HCT116 (cell line): ENCODE data around the gene FBXO8. TPM values are rescaled to one million over a fixed set of nuclear protein-coding genes. Genes with fewer than 3 reads are reported as not detected.

Experiments
- ATAC-seq: fragments of 200-7000 bp; cut with Tn5 transposase; 2 replicates; pipeline ENCODE4 v1.9.1; 2020; ENCODE audit warnings: mild to moderate bottlenecking, moderate library complexity
- BruUV-seq: library from RNA; stranded (reverse); fragments of 400-500 nt; replicated peaks from 2 replicates; lab custom pipeline; 2021; lab: Mats Ljungman, UMichigan
- CTCF ChIA-PET: fragments of 300-600 bp; sonication (Branson Sonifier 250); formaldehyde crosslinking; loops from one replicate; lab custom pipeline; 2021; ENCODE audit warnings: antibody characterized with exemption; lab: Charles Lee
- POLR2A ChIA-PET: fragments of 300-600, 350-600 bp; sonication (Branson Sonifier 250); formaldehyde crosslinking; loops from one replicate; lab custom pipeline; 2021; ENCODE audit warnings: antibody characterized with exemption; lab: Charles Lee
- RAD21 ChIA-PET, 2 experiments: fragments of 300-600 bp; sonication (Branson Sonifier 250); formaldehyde crosslinking; loops; one replicate each; lab custom pipeline; 2023; ENCODE audit warnings: low total read pairs in 2 of 2; ENCODE audit not compliant: uncharacterized antibody in 2 of 2, unreplicated experiment in 2 of 2, low non-redundant PET in 1 of 2; lab: Charles Lee
- DNase-seq: peaks from one replicate; pipeline ENCODE4 v3.0.0-alpha.2; 2010; ENCODE audit warnings: low read depth, low spot score
- H2AFZ ChIP-seq: fragments of 200-600 bp; shearing (Covaris generic), sonication (generic); 2 replicates; pipeline ENCODE4 v1.6.1; 2017; ENCODE audit warnings: low read depth, mixed run types, mixed read lengths, antibody characterized with exemption, low read length; ENCODE audit not compliant: poor library complexity, severe bottlenecking
- H3K27ac ChIP-seq: 2 replicates; pipeline ENCODE4 v1.5.1; 2012; ENCODE audit warnings: low read depth, low read length
- H3K27me3 ChIP-seq: fragments of 200-600 bp; sonication (generic); 2 replicates; pipeline ENCODE4 v1.6.1; 2016; ENCODE audit warnings: mixed run types, low read length, mixed read lengths; ENCODE audit not compliant: insufficient read depth
- H3K36me3 ChIP-seq, 2 experiments: fragments of 200-500 bp in 1 of 2; fragments of 200-600 bp in 1 of 2; sonication (Bioruptor generic) in 1 of 2; sonication (generic) in 1 of 2; 2 replicates each; pipeline versions ENCODE4 v1.5.1 to v1.6.1; 2014 to 2016; ENCODE audit warnings: low read length in 2 of 2, inconsistent platforms in 1 of 2, mixed read lengths in 1 of 2, mixed run types in 1 of 2; ENCODE audit not compliant: insufficient read depth in 2 of 2, control insufficient read depth in 1 of 2
- H3K4me1 ChIP-seq, 2 experiments: fragments of 200-600 bp in 1 of 2; sonication (generic) in 1 of 2; 2 replicates each; pipeline versions ENCODE4 v1.5.1 to v1.6.1; 2012 to 2017; ENCODE audit warnings: low read length in 2 of 2, inconsistent platforms in 1 of 2, mild to moderate bottlenecking in 1 of 2, mixed read lengths in 1 of 2, mixed run types in 1 of 2, moderate library complexity in 1 of 2; ENCODE audit not compliant: insufficient read depth in 2 of 2, control insufficient read depth in 1 of 2
- H3K4me2 ChIP-seq: fragments of 200-600 bp; sonication (generic); 2 replicates; pipeline ENCODE4 v1.6.1; 2017; ENCODE audit warnings: mixed run types, low read length, mixed read lengths
- H3K4me3 ChIP-seq, 2 experiments: fragments of 200-600 bp in 1 of 2; sonication (generic) in 1 of 2; replicated peaks in 1 of 2; 2 replicates each; pipeline ENCODE4 v1.5.1; 2011 to 2016; ENCODE audit warnings: low read length in 2 of 2, control low read depth in 1 of 2, low read depth in 1 of 2, mild to moderate bottlenecking in 1 of 2, mixed read lengths in 1 of 2, mixed run types in 1 of 2
- H3K79me2 ChIP-seq: fragments of 200-600 bp; sonication (generic); 2 replicates; pipeline ENCODE4 v1.6.1; 2017; ENCODE audit warnings: mild to moderate bottlenecking, mixed run types, low read length, moderate library complexity, mixed read lengths; ENCODE audit not compliant: insufficient read depth
- H3K9ac ChIP-seq: fragments of 200-600 bp; sonication (generic); 2 replicates; pipeline ENCODE4 v1.6.1; 2016; ENCODE audit warnings: low read length, mixed read lengths
- H3K9me2 ChIP-seq: fragments of 200-600 bp; sonication (generic), shearing (Covaris generic); 2 replicates; pipeline ENCODE4 v1.6.1; 2017; ENCODE audit warnings: mixed run types, mild to moderate bottlenecking, moderate library complexity; ENCODE audit not compliant: insufficient read depth
- H3K9me3 ChIP-seq, 2 experiments: fragments of 200-500 bp in 1 of 2; fragments of 200-600 bp in 1 of 2; sonication (Bioruptor generic) in 1 of 2; sonication (generic) in 1 of 2; 2 replicates each; pipeline ENCODE4 v1.6.1; 2014 to 2017; ENCODE audit warnings: low read length in 2 of 2, mixed read lengths in 2 of 2, inconsistent platforms in 1 of 2, low read depth in 1 of 2, mild to moderate bottlenecking in 1 of 2, mixed run types in 1 of 2, moderate library complexity in 1 of 2; ENCODE audit not compliant: control insufficient read depth in 1 of 2, insufficient read depth in 1 of 2
- H4K20me1 ChIP-seq: fragments of 200-600 bp; sonication (generic), shearing (Covaris generic); 2 replicates; pipeline ENCODE4 v1.6.1; 2017; ENCODE audit warnings: mixed run types, mild to moderate bottlenecking, moderate library complexity; ENCODE audit not compliant: insufficient read depth
- CBX3 ChIP-seq: IDR thresholded peaks from 2 replicates; pipeline ENCODE4 v1.6.1; 2012; ENCODE audit warnings: low read depth
- CEBPB ChIP-seq: IDR thresholded peaks from 2 replicates; pipeline ENCODE4 v1.6.1; 2012; ENCODE audit warnings: low read depth
- CTCF ChIP-seq, 3 experiments: fragments of 200-600 bp in 1 of 3; sonication (generic) in 1 of 3; IDR thresholded peaks in 2 of 3; conservative IDR thresholded peaks in 1 of 3; 2 replicates each; pipeline ENCODE4 v1.5.1; 2012 to 2017; ENCODE audit warnings: low read depth in 2 of 3, low read length in 2 of 3, antibody characterized with exemption in 1 of 3, borderline replicate concordance in 1 of 3, control low read depth in 1 of 3, mild to moderate bottlenecking in 1 of 3, mixed read lengths in 1 of 3, mixed run types in 1 of 3, moderate library complexity in 1 of 3; ENCODE audit not compliant: insufficient read depth in 1 of 3
- EGR1 ChIP-seq: IDR thresholded peaks from 2 replicates; pipeline ENCODE4 v1.6.1; 2012; ENCODE audit warnings: low read depth
- ELF1 ChIP-seq: IDR thresholded peaks from 2 replicates; pipeline ENCODE4 v1.6.1; 2012; ENCODE audit warnings: low read depth, borderline replicate concordance
- EZH2 ChIP-seq: fragments of 200-600 bp; sonication (generic); IDR thresholded peaks from 2 replicates; pipeline ENCODE4 v1.6.1; 2017; ENCODE audit warnings: antibody characterized with exemption, mixed run types
- FOSL1 ChIP-seq: IDR thresholded peaks from 2 replicates; pipeline ENCODE4 v1.6.1; 2012; ENCODE audit warnings: low read depth
- JUND ChIP-seq: IDR thresholded peaks from 2 replicates; pipeline ENCODE4 v1.6.1; 2012
- POLR2A ChIP-seq: IDR thresholded peaks from 2 replicates; pipeline ENCODE4 v1.7.0; 2011; ENCODE audit warnings: borderline replicate concordance; ENCODE audit not compliant: insufficient read depth, insufficient read length; ENCODE audit errors: extremely low read depth
- POLR2AphosphoS5 ChIP-seq: IDR thresholded peaks from 2 replicates; pipeline ENCODE4 v1.6.1; 2011; ENCODE audit warnings: mild to moderate bottlenecking, low read depth, low read length, moderate library complexity
- RAD21 ChIP-seq: IDR thresholded peaks from 2 replicates; pipeline ENCODE4 v1.6.1; 2012; ENCODE audit warnings: low read depth, mild to moderate bottlenecking
- SIN3A ChIP-seq: IDR thresholded peaks from 2 replicates; pipeline ENCODE4 v1.6.1; 2012; ENCODE audit warnings: low read depth
- SP1 ChIP-seq: IDR thresholded peaks from 2 replicates; pipeline ENCODE4 v1.6.1; 2012; ENCODE audit warnings: low read depth
- TCF7L2 ChIP-seq: IDR thresholded peaks from 2 replicates; pipeline ENCODE4 v1.7.0; 2011; ENCODE audit warnings: borderline replicate concordance, inconsistent platforms; ENCODE audit not compliant: insufficient read depth, insufficient read length; ENCODE audit errors: extremely low read depth
- YY1 ChIP-seq: IDR thresholded peaks from 2 replicates; pipeline ENCODE4 v1.6.1; 2011; ENCODE audit warnings: low read length, low read depth, moderate library complexity, mild to moderate bottlenecking; ENCODE audit not compliant: insufficient replicate concordance; ENCODE audit errors: extremely low read depth
- ZBTB33 ChIP-seq: IDR thresholded peaks from 2 replicates; pipeline ENCODE4 v1.6.1; 2011; ENCODE audit warnings: mild to moderate bottlenecking, low read length, moderate library complexity; ENCODE audit not compliant: insufficient replicate concordance; ENCODE audit errors: extremely low read depth
- ZFX ChIP-seq: fragments of 450-650 bp; IDR thresholded peaks from 2 replicates; pipeline ENCODE4 v1.6.1; 2017
- intact Hi-C: fragments of 100-400 bp; cut with micrococcal nuclease; formaldehyde crosslinking; loops from 2 replicates; pipeline ENCODE4 v1.10.0; 2022
- total RNA-seq: library from RNA; stranded (reverse); gene quantifications from one replicate; pipeline ENCODE4 v1.2.1, GENCODE V29; 2021; ENCODE audit not compliant: unreplicated experiment

Gene FBXO8
- total RNA-seq, 1 experiment from 2014 or later, result 13.0 TPM

GRCh38 chr4:174255786-174256185, 27.7 kb downstream of the FBXO8 start (continued):
- no peak for TF ChIP-seq ZBTB33
- no peak for TF ChIP-seq CTCF (IDR thresholded peaks at IDR 0.05 in 2 of 3, conservative IDR thresholded peaks at IDR 0.05 in 1 of 3; ENCODE audit: borderline replicate concordance in 1 of 3, insufficient read depth in 1 of 3, low read depth in 2 of 3, low read length in 2 of 3)
- no peak for TF ChIP-seq POLR2AphosphoS5
- no peak for TF ChIP-seq ZFX

- DNase-seq (no peak), ATAC-seq (no peak)
- H3K27ac ChIP-seq, result no peak overlapping the region
- TF ChIP-seq EZH2 (no peak), YY1 (no peak), SIN3A (no peak), ZFX (no peak), POLR2A (no peak), EGR1 (no peak), FOSL1 (no peak), ELF1 (no peak), SP1 (no peak), JUND (no peak), ZBTB33 (no peak), RAD21 (no peak), CBX3 (no peak), TCF7L2 (no peak), CEBPB (no peak), POLR2AphosphoS5 (no peak)
- intact Hi-C loops, result no loop called here
- CTCF ChIA-PET, result no interaction called here
- POLR2A ChIA-PET, result no interaction called here
- H3K9me3 ChIP-seq, result no peaks in the 10 kb centered on the region
- no peaks in the 10 kb centered on the region for H4K20me1 ChIP-seq
- no peaks in the 10 kb centered on the region for H3K4me1 ChIP-seq
- no peak overlapping the region for H3K4me2 ChIP-seq
- H3K36me3 ChIP-seq, result no peaks in the 10 kb centered on the region
- RAD21 ChIA-PET, result no interaction called here
- no peak overlapping the region for H3K9ac ChIP-seq
- BruUV-seq, result no TSS peak
- H3K27me3 ChIP-seq, result no peaks in the 10 kb centered on the region
- no peak overlapping the region for H3K4me3 ChIP-seq
- H3K9me2 ChIP-seq, result no peaks in the 10 kb centered on the region
- no peak overlapping the region for H2AFZ ChIP-seq
- H3K79me2 ChIP-seq, result no peaks in the 10 kb centered on the region
Measured at GRCh38 chr4:174255374-174255773, 28.1 kb downstream of the FBXO8 start.
